ENCODE results near the gene PPARGC1A. TPM values are rescaled to one million over a fixed set of nuclear protein-coding genes. Genes with fewer than 3 reads are reported as not detected.

PPARGC1A gene
- total and polyA plus RNA-seq, 2 of the 13 experiments (the other 11 are each of a cell fraction or from before 2014, with no cell fraction given), result 20.7 to 37.3 TPM

GRCh38 chr4:23932186-23932585 lies 42.3 kb upstream of the PPARGC1A start (continued):
- no peak for TF ChIP-seq SNAPC4 (CRISPR knock-in tag; IDR thresholded peaks at IDR 0.05)
- no peak for TF ChIP-seq LCORL (IDR thresholded peaks at IDR 0.05)
- TF ChIP-seq LCORL (CRISPR knock-in tag; IDR thresholded peaks at IDR 0.05), result no peak

GRCh38 chr4:23931489-23931830 lies 41.6 kb upstream of the PPARGC1A start:
- BruUV-seq (replicated peaks), result no TSS peak

More at GRCh38 chr4:23931489-23931830, 41.6 kb upstream of the PPARGC1A start:
- Histone ChIP-seq H3K79me2 (ENCODE audit: insufficient read depth, low read length) (no peaks in the 10 kb centered on the region), H2AFZ (ENCODE audit: low read length) (no peak overlapping the region), H3K27ac (ENCODE audit: extremely low read length, insufficient read depth, low read length) (no peak overlapping the region), H3K4me1 (ENCODE audit: insufficient read depth, low read length) (peaks cover 20% of the 10 kb centered on the region), H3K9ac (ENCODE audit: insufficient read depth, low read depth, low read length) (no peak overlapping the region), H3K4me3 (replicated peaks in 1 of 3; ENCODE audit: insufficient read depth in 1 of 3, low read depth in 2 of 3, low read length in 3 of 3) (no peak overlapping the region), H3K27me3 (ENCODE audit: control insufficient read depth in 1 of 2, insufficient read depth in 2 of 2, low read length in 2 of 2) (peaks cover 0 to 9% of the 10 kb centered on the region in 2 experiments; a peak in 3 of 5 replicates), H4K20me1 (ENCODE audit: insufficient read depth, low read length) (no peaks in the 10 kb centered on the region), H3K36me3 (replicated peaks in 1 of 2; ENCODE audit: control insufficient read depth in 1 of 2, insufficient read depth in 2 of 2, low read length in 2 of 2) (no peaks in the 10 kb centered on the region), H3K9me3 (ENCODE audit: low read length) (peaks cover 15% of the 10 kb centered on the region), H3K4me2 (ENCODE audit: low read depth, low read length) (no peak overlapping the region)
- intact Hi-C loops (cut with micrococcal nuclease; ENCODE audit: unreplicated experiment) (no loop called here), in situ Hi-C loops (cut with HindIII; ENCODE audit: extremely low pct_ligation_motif_present, low pct_unique_long_range_greater_than_20kb) (no loop called here)
- ChIA-PET CTCF (ENCODE audit: low intra/inter-chr PET ratio, low total read pairs) (no interaction called here), POLR2A (no interaction called here)
- WGBS (ENCODE audit: low lambda C conversion rate), result 57% methylated on average over 2 of the region's 2 CpGs
- no peak for DNase-seq (ENCODE audit: low spot score)
- no peak for FAIRE-seq
- TF ChIP-seq FOSL2 (CRISPR knock-in tag; IDR thresholded peaks at IDR 0.05) (no peak), MIER2 (CRISPR knock-in tag; IDR thresholded peaks at IDR 0.05) (no peak)
- ATAC-seq, result no peak

Measured in HepG2 (cell line).